CD4-positive, alpha-beta T cell treated with Interleukin-12 subunit alpha and Interleukin-12 subunit beta, for 1 hour (primary cell): ENCODE data around the gene HOPX.
"Not testable (repeated sequence)": the region's sequence is repeated elsewhere in the genome, so short reads cannot be mapped to it uniquely, and the experiment has no call there.

Experiments
- DNase-seq: peaks from one replicate; pipeline ENCODE4 v3.0.0-alpha.2; 2020

Gene HOPX

DNA sequence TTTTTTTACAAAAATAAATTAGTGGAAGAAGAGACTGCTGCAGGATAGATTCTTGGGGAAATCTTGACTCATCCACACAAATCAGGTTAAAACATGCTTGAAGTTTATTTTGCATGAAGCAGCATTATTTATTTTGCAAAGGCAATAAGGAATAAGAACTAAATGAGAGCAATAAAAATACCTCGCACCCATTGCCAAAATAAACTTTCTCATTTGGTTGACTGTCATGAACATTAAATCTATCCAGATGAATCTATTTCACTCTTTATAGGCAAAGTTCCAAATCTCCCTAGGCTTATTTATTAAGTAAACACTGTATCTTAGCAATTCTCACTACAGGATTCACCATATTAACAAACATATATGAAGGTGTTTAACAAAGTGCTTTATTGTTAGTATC lies 58.9 kb downstream of the HOPX start:
- no peak for DNase-seq

- no peak for DNase-seq
Measured at GRCh38 chr4:56619816-56620215, 61.3 kb downstream of the HOPX start.

DNA sequence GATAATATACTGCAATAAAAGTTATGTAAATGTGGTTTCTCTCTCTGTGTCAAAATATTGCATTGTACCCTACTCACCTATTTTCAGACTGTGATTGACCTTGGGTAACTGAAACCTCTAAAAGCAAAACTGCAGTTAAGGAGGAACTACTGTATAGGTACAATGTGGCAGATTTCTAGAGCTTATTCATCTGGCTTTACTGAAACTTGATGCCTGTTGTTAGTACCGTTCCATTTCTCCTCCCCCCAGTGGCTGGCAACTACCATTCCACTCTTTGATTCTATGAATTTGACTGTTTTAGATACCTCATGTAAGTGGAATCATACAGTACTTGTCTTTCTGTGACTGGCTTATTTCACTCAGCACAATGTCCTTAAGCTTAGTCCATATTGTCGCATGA lies 61.9 kb downstream of the HOPX start:
- no peak for DNase-seq

- DNase-seq, result no peak
Measured at GRCh38 chr4:56618734-56619133, 62.4 kb downstream of the HOPX start.

- no peak for DNase-seq
Measured at GRCh38 chr4:56613101-56613862, 67.8 kb downstream of the HOPX start.

- DNase-seq, result no peak
Measured at GRCh38 chr4:56612282-56612681, 68.8 kb downstream of the HOPX start.

DNA sequence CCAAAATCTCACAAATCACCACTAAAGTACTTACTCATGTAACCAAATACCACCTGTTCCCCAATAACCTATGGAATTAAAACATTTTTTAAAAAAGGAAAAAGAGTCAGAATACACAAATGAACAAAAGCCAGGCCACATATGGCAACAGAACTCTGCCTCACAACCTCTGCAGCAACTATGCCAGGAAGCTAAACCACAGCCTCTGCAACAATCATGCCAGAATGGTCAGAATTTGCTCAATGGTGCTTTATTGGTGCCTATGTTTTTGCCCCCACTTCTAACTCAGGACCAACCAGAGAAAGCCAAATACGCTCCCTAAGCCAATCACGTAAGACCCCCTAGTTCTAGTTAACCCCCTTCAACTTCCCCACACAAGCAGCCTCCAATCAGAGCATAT lies 69.6 kb downstream of the HOPX start:
- no peak for DNase-seq

DNA sequence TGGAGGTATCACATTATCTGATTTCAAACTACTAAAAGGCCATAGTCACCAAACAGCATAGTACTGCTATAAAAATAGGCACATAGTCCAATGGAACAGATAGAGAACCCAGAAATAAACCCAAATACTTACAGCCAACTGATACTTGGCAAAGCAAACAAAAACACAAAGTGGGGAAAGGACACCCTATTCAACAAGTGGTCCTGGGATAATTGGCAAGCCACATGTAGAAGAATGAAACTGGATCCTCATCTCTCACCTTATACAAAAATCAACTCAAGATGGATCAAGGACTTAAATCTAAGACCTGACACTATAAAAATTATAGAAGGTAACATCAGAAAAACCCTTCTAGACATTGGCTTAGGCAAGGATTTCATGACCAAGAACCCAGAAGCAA lies 70.9 kb downstream of the HOPX start:
- not testable (repeated sequence) for DNase-seq

DNA sequence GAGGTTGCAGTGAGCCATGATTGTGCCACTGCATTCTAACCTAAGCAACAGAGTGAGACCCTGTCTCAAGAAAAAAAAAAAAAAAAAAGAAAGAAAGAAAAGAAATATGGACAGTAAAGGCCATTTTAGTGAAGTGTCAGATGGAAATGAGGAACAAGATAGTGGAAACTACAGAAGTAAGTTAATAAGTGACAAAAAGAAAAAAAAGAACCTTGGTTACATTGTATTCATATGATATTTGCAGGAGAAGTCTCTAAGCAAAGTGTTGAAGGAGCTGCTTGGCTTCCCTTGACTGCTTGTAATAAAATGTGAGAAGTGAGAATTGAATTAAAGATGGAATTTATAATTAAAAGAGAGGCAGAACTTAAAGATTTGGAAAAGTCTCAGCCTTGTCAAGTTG lies 73.2 kb downstream of the HOPX start:
- DNase-seq, result no peak

GRCh38 chr4:56606385-56606784 lies 74.7 kb downstream of the HOPX start:
- no peak for DNase-seq

- not testable (repeated sequence) for DNase-seq
Measured at GRCh38 chr4:56605464-56605863, 75.6 kb downstream of the HOPX start.

- no peak for DNase-seq
Measured at GRCh38 chr4:56603297-56603696, 77.8 kb downstream of the HOPX start.
